ENCODE data around the gene DHX40. TPM values are rescaled to one million over a fixed set of nuclear protein-coding genes. Genes with fewer than 3 reads are reported as not detected.
"Not testable (repeated sequence)": the region's sequence is repeated elsewhere in the genome, so short reads cannot be mapped to it uniquely, and the experiment has no call there.

The DHX40 gene
- total RNA-seq, 1 experiment from 2014 or later: 23.3 TPM

- DNase-seq (ENCODE audit: unreplicated experiment): no peak
- ChIA-PET CTCF (interaction anchor here (0.7 to 3.9 kb wide), 3 partner anchors 17 to 614 kb away, joined by 3 to 20 read pairs (median 7); no protein-coding TSS in a partner anchor), POLR2A (no interaction called here)
- no peaks in the 10 kb centered on the region for H3K36me3 Mint-ChIP-seq (ENCODE audit: insufficient read depth, unreplicated experiment)
- peaks cover 11% of the 10 kb centered on the region for H3K27me3 Mint-ChIP-seq (ENCODE audit: insufficient read depth, unreplicated experiment)
- no peak for TF ChIP-seq CTCF (IDR thresholded peaks at IDR 0.05; ENCODE audit: unreplicated experiment)
- BruUV-seq (replicated peaks): no TSS peak
- no peak overlapping the region for H3K27ac Mint-ChIP-seq (ENCODE audit: low read depth, unreplicated experiment)
- no peaks in the 10 kb centered on the region for H3K4me1 Mint-ChIP-seq (ENCODE audit: insufficient read depth, unreplicated experiment)
- intact Hi-C loops (cut with micrococcal nuclease): no loop called here
- H3K4me3 Mint-ChIP-seq (ENCODE audit: unreplicated experiment): no peak overlapping the region
- H3K9me3 Mint-ChIP-seq (ENCODE audit: unreplicated experiment): no peaks in the 10 kb centered on the region
Measured at GRCh38 chr17:59558039-59558438, 7.4 kb upstream of the DHX40 start.

- Mint-ChIP-seq H3K27ac (ENCODE audit: low read depth, unreplicated experiment) (no peak overlapping the region), H3K36me3 (ENCODE audit: insufficient read depth, unreplicated experiment) (no peaks in the 10 kb centered on the region), H3K9me3 (ENCODE audit: unreplicated experiment) (no peaks in the 10 kb centered on the region), H3K4me3 (ENCODE audit: unreplicated experiment) (no peak overlapping the region), H3K27me3 (ENCODE audit: insufficient read depth, unreplicated experiment) (peaks cover 11% of the 10 kb centered on the region), H3K4me1 (ENCODE audit: insufficient read depth, unreplicated experiment) (no peaks in the 10 kb centered on the region)
- intact Hi-C loops (cut with micrococcal nuclease): loop anchor here (1.0 kb wide), 1 partner anchor 248 kb away; no protein-coding TSS in a partner anchor
- DNase-seq (ENCODE audit: unreplicated experiment): no peak
- ChIA-PET CTCF (interaction anchor here (0.7 to 3.9 kb wide), 12 partner anchors 18 to 615 kb away, joined by 3 to 20 read pairs (median 4); no protein-coding TSS in a partner anchor), POLR2A (interaction anchor here (0.6 to 1.9 kb wide), 3 partner anchors 36 to 292 kb away, joined by 3 to 4 read pairs (median 4); no protein-coding TSS in a partner anchor)
- peak; percentile 15 for TF ChIP-seq CTCF (IDR thresholded peaks at IDR 0.05; ENCODE audit: unreplicated experiment)
- no TSS peak for BruUV-seq (replicated peaks)
Measured at GRCh38 chr17:59558953-59559352, 6.5 kb upstream of the DHX40 start.

- CTCF ChIA-PET: interaction anchor here (0.5 to 1.5 kb wide), 4 partner anchors 27 to 43 kb away, joined by 3 read pairs; no protein-coding TSS in a partner anchor
- intact Hi-C loops (cut with micrococcal nuclease): no loop called here
- POLR2A ChIA-PET: no interaction called here
- Mint-ChIP-seq H3K4me1 (ENCODE audit: insufficient read depth, unreplicated experiment) (no peaks in the 10 kb centered on the region), H3K9me3 (ENCODE audit: unreplicated experiment) (no peaks in the 10 kb centered on the region), H3K27me3 (ENCODE audit: insufficient read depth, unreplicated experiment) (peaks cover 7% of the 10 kb centered on the region), H3K27ac (ENCODE audit: low read depth, unreplicated experiment) (no peak overlapping the region), H3K36me3 (ENCODE audit: insufficient read depth, unreplicated experiment) (no peaks in the 10 kb centered on the region), H3K4me3 (ENCODE audit: unreplicated experiment) (no peak overlapping the region)
- TF ChIP-seq CTCF (IDR thresholded peaks at IDR 0.05; ENCODE audit: unreplicated experiment): peak; percentile 26
- BruUV-seq (replicated peaks): no TSS peak
- DNase-seq (ENCODE audit: unreplicated experiment): peak; percentile 35
Measured at GRCh38 chr17:59561042-59561441, 4.4 kb upstream of the DHX40 start.

GRCh38 chr17:59565959-59566324 is 532 bp downstream of the DHX40 start:
- H3K27ac Mint-ChIP-seq (ENCODE audit: low read depth, unreplicated experiment): peak overlapping the region; percentile 97
- peak; percentile 53 for DNase-seq (ENCODE audit: unreplicated experiment)
- H3K4me3 Mint-ChIP-seq (ENCODE audit: unreplicated experiment): peak overlapping the region; percentile 97
- BruUV-seq (replicated peaks): no TSS peak
- ChIA-PET POLR2A (interaction anchor here (0.6 to 3.8 kb wide), 6 partner anchors 11 to 934 kb away, joined by 3 to 36 read pairs (median 4); partner anchors contain the start of genes CLTC, PTRH2 and VMP1), CTCF (interaction anchor here (0.7 kb wide), 1 partner anchor 124 kb away, joined by 3 read pairs; no protein-coding TSS in a partner anchor)
- TF ChIP-seq CTCF (IDR thresholded peaks at IDR 0.05; ENCODE audit: unreplicated experiment): no peak
- intact Hi-C loops (cut with micrococcal nuclease): no loop called here
- peaks cover 5% of the 10 kb centered on the region for H3K4me1 Mint-ChIP-seq (ENCODE audit: insufficient read depth, unreplicated experiment)
- H3K36me3 Mint-ChIP-seq (ENCODE audit: insufficient read depth, unreplicated experiment): peaks cover 9% of the 10 kb centered on the region
- H3K9me3 Mint-ChIP-seq (ENCODE audit: unreplicated experiment): no peaks in the 10 kb centered on the region
- H3K27me3 Mint-ChIP-seq (ENCODE audit: insufficient read depth, unreplicated experiment): no peaks in the 10 kb centered on the region

GRCh38 chr17:59569151-59569550 is 3.7 kb downstream of the DHX40 start:
- H3K4me3 Mint-ChIP-seq (ENCODE audit: unreplicated experiment); CTCF ChIA-PET; H3K9me3 Mint-ChIP-seq (ENCODE audit: unreplicated experiment); DNase-seq (ENCODE audit: unreplicated experiment); H3K4me1 Mint-ChIP-seq (ENCODE audit: insufficient read depth, unreplicated experiment); H3K27ac Mint-ChIP-seq (ENCODE audit: low read depth, unreplicated experiment); BruUV-seq (replicated peaks); H3K27me3 Mint-ChIP-seq (ENCODE audit: insufficient read depth, unreplicated experiment); intact Hi-C loops (cut with micrococcal nuclease): not testable (repeated sequence)
- peaks cover 27% of the 10 kb centered on the region for H3K36me3 Mint-ChIP-seq (ENCODE audit: insufficient read depth, unreplicated experiment)
- POLR2A ChIA-PET: interaction anchor here (2.5 kb wide), 1 partner anchor 51 kb away, joined by 10 read pairs; the partner anchor contains the start of gene CLTC

Measured in MCF 10A (cell line).